HUES64 (cell line): ENCODE measurements around the gene ATP5PO.
"Not testable (repeated sequence)": the region's sequence is repeated elsewhere in the genome, so short reads cannot be mapped to it uniquely, and the experiment has no call there.

ENCODE experiments used
- H3K27ac ChIP-seq: 2 replicates; pipeline ENCODE4 v1.7.0; 2013; ENCODE audit warnings: low read depth, low read length, inconsistent platforms
- H3K27me3 ChIP-seq: 2 replicates; pipeline ENCODE4 v1.6.1; 2013; ENCODE audit warnings: mild to moderate bottlenecking, low read length; ENCODE audit not compliant: insufficient read depth
- H3K36me3 ChIP-seq: 2 replicates; pipeline ENCODE4 v1.6.1; 2013; ENCODE audit warnings: mild to moderate bottlenecking, low read length; ENCODE audit not compliant: insufficient read depth
- H3K4me1 ChIP-seq: 2 replicates; pipeline ENCODE4 v1.6.1; 2013; ENCODE audit warnings: mild to moderate bottlenecking, low read length, moderate library complexity; ENCODE audit not compliant: insufficient read depth
- H3K4me3 ChIP-seq: 2 replicates; pipeline ENCODE4 v1.5.1; 2013; ENCODE audit warnings: mild to moderate bottlenecking, low read length, moderate library complexity
- H3K9ac ChIP-seq: 2 replicates; pipeline ENCODE4 v1.6.1; 2013; ENCODE audit warnings: mild to moderate bottlenecking, low read depth, low read length
- H3K9me3 ChIP-seq: 2 replicates; pipeline ENCODE4 v1.6.1; 2013; ENCODE audit warnings: low read depth, low read length; ENCODE audit not compliant: insufficient read depth
- WGBS: fragments of 150-250, 120-280 bp; methylation state at CpG from one replicate; pipeline ENCODE4 v1.1.7; 2013; ENCODE audit warnings: missing lambda C conversion rate; 5-methylcytosine and 5-hydroxymethylcytosine counted together

Gene ATP5PO

DNA sequence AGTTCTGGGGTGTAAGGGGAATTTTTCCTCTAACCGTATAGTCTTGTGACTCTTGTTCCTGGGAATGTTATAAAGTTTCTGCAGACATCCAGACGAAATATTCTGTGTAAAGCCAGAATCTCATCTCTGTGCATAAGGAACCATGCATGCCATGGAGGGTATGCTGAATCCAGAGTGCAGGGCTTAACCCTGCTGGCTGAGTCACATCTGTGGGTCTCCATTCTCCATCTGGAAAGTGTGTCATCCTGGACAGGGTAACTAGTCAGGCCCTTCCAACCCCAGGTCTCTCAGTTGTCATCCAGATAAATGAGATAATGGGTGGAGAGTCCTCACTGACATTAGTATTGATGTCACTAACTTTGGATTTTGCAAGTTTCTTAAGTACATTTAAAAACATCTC lies 48.8 kb downstream of the ATP5PO start:
- no peaks in the 10 kb centered on the region for H3K27me3 ChIP-seq
- H3K9me3 ChIP-seq = 0 out of 2 replicates have a peak, but pooled peaks cover 2% of the 10 kb centered on the region
- H3K27ac ChIP-seq = no peak overlapping the region
- no peaks in the 10 kb centered on the region for H3K4me1 ChIP-seq
- WGBS = 96% methylated on average over 2 of the region's 2 CpGs
- H3K9ac ChIP-seq = no peak overlapping the region
- H3K36me3 ChIP-seq = no peaks in the 10 kb centered on the region
- H3K4me3 ChIP-seq = no peak overlapping the region

DNA sequence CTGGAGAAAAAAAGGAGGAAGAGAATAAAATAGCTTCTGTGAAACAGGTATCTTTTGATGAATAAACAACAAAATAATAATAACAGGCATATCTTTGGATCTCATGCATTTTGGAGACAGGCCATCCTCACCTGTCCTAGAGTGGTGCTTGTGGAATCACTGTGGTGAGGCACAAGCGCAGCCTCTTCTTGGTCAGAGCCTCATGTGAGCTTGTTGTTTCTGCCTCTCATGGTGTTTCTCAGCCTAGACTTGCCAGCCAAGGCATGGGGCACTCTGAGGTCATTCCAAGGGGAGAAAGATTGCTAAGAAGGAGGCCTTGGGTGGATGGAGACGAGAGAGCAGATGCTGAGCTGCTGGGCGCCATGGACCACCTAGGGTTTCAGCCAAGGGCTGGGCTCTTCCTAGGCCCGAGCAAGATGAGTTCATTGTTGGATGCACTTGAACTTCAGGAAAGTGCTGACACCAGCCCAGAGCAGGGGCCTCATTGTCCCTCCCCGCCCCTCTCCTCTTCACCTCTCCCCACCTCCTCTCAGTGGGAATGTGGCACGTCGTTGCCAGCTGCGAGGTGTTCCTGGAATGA lies 49.5 kb downstream of the ATP5PO start:
- H3K27ac ChIP-seq = no peak overlapping the region
- H3K27me3 ChIP-seq = no peaks in the 10 kb centered on the region
- WGBS = 89% methylated on average over 8 of the region's 8 CpGs
- no peak overlapping the region for H3K9ac ChIP-seq
- H3K4me1 ChIP-seq = no peaks in the 10 kb centered on the region
- H3K9me3 ChIP-seq = 0 out of 2 replicates have a peak, but pooled peaks cover 2% of the 10 kb centered on the region
- H3K4me3 ChIP-seq = no peak overlapping the region
- H3K36me3 ChIP-seq = no peaks in the 10 kb centered on the region

DNA sequence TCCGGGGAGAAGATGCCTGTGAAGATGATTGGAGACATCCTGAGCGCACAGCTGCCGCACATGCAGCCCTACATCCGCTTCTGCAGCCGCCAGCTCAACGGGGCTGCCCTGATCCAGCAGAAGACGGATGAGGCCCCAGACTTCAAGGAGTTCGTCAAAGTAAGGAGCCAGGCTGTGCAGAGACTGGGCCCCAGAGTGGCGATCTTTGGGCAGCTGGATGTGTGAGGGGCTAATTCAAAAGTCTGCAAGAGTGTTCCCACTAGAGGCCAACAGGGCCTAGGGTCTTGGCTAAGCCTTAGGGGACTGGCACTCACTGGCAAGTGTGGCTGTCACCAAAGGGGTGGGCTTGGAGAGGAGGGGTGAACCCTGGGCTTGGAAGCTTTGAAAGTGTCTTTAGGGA lies 50.4 kb downstream of the ATP5PO start:
- Histone ChIP-seq H3K27ac (no peak overlapping the region), H3K36me3 (no peaks in the 10 kb centered on the region), H3K4me3 (no peak overlapping the region), H3K9me3 (0 out of 2 replicates have a peak, but pooled peaks cover 2% of the 10 kb centered on the region), H3K9ac (no peak overlapping the region), H3K4me1 (no peaks in the 10 kb centered on the region), H3K27me3 (no peaks in the 10 kb centered on the region)
- WGBS = 95% methylated on average over 9 of the region's 9 CpGs

DNA sequence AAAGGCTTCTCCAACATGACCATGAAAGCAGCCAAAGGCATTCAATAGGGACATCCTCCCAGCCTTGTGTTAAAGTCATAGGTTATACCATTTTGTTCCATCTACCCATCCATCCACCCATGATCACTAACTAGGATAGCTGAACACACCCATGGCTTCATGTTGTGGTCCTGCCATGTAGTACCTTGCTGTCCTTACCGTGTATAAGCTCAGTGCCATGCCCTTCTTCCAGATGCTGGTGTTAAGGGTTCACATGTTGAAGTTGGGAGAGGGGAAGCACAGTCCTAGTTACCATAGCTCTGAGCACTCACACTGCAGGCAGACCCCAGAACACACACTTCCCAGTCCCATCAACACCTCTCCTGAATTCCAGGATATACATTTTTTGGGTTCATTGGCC lies 51.5 kb downstream of the ATP5PO start:
- Histone ChIP-seq H3K36me3 (no peaks in the 10 kb centered on the region), H3K9ac (no peak overlapping the region), H3K27ac (no peak overlapping the region), H3K27me3 (no peaks in the 10 kb centered on the region), H3K9me3 (no peaks in the 10 kb centered on the region), H3K4me3 (no peak overlapping the region), H3K4me1 (no peaks in the 10 kb centered on the region)
- 82% methylated on average over 1 of the region's 1 CpG for WGBS

DNA sequence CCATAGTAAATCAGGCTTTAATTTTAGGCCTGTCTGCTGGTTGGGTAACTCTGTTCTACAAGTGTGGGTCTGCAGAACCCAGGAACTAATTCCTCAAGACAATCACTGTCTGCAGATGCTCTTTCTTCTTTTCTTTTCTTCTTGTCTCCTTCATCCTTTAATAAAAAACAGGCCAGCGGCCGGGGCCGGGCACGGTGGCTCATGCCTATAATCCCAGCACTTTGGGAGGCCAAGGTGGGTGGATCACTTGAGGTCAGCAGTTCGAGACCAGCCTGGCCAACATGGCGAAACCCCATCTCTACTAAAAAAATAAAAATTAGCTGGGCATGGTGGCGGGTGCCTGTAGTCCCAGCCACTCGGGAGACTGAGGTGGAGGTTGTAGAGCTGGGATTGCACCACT lies 52.4 kb downstream of the ATP5PO start:
- not testable (repeated sequence) for H3K4me3 ChIP-seq, H3K4me1 ChIP-seq, H3K9me3 ChIP-seq, H3K27me3 ChIP-seq, H3K9ac ChIP-seq, H3K36me3 ChIP-seq, H3K27ac ChIP-seq
- WGBS = 93% methylated on average over 8 of the region's 8 CpGs

DNA sequence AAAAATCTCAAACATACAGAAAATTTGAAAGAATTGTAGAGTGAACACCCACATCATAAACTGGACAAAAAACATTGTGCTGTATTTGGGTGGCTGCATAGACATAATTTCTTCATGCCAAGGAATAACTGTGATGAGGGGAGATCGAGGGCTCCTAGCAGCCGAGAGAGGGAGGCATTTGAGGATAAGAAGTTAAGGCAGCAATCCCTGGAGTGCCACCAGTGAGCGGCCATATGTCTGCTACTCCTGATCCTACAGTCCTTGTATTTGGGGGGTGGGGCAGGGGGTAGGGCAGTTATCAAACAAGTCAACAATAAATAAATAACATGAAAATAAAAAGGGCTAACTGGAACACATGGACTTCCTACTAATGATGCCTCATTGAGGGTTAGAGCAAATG lies 54.5 kb downstream of the ATP5PO start:
- Histone ChIP-seq H3K27ac (no peak overlapping the region), H3K9ac (no peak overlapping the region), H3K4me3 (no peak overlapping the region), H3K27me3 (no peaks in the 10 kb centered on the region), H3K9me3 (no peaks in the 10 kb centered on the region), H3K4me1 (peaks cover 14% of the 10 kb centered on the region; the same call in 1 of the 2 replicates), H3K36me3 (no peaks in the 10 kb centered on the region)
- WGBS = 91% methylated on average over 3 of the region's 3 CpGs

DNA sequence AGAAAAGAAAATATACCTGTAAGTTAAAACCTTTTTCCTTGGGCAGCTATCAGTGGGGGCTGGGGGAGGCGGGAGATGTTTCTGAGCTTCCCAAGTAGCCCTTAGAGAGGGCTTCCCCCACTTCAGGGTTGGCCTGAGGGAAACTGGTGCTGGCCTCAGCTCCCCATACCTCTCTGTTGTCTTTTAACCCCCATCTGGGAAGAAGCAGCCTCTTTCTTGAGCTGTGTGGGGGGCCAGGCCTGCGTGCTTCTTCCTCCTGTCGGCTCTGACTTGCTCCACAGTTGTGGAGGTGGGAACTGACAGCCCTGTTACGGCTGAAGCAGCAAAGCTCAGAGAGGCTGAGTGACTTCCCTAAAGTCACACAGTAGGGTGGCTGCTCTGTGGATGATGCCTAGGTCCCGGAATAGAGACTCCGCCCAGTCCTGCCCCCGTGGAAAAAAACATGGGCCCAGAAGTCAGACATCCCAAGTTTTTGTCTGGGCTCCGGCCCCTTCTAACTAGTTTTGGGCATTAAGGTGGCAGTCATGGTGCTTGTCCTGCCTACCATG lies 55.2 kb downstream of the ATP5PO start:
- Histone ChIP-seq H3K9ac (no peak overlapping the region), H3K4me1 (peaks cover 14% of the 10 kb centered on the region; the same call in 1 of the 2 replicates), H3K27me3 (no peaks in the 10 kb centered on the region), H3K36me3 (no peaks in the 10 kb centered on the region), H3K9me3 (no peaks in the 10 kb centered on the region), H3K4me3 (no peak overlapping the region), H3K27ac (no peak overlapping the region)
- WGBS = 91% methylated on average over 8 of the region's 8 CpGs

DNA sequence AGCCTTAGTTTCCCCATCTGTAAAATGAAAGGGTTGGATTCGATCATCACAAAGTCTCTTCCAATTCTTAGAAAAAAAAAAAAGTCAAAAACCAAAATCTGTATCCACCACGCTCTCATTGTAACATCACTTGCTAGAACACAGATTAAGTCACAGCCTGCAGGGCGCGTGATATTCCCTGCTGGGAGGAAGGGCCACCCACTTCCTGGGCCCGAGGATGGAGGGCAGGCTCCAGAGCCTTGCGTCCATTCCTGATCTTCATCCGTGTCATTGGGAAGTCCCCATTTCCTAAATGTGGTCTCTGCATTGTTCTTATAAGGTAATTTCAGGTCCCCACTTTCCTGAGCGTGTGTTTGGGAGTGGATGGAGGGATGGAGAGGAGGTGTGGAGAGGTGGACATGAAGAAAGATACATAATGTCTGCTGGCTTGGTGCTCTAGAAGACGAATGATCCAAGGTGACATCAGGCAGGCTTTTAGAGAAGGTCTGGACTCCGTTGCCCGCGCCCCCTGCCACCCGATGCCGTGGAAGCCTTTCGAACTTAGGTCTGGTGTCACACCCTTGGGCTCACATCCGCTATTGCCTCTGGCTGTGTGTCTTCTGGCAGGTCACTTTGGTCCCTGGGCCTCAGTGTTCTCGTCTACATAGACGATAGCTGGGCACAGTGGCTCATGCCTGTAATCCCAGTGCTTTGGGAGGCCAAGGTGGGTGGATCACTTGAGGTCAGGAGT lies 56.1 kb downstream of the ATP5PO start:
- Histone ChIP-seq H3K36me3 (no peaks in the 10 kb centered on the region), H3K4me3 (no peak overlapping the region), H3K9me3 (no peaks in the 10 kb centered on the region), H3K27ac (no peak overlapping the region), H3K4me1 (peaks cover 14% of the 10 kb centered on the region; the same call in 1 of the 2 replicates), H3K9ac (no peak overlapping the region), H3K27me3 (no peaks in the 10 kb centered on the region)
- 86% methylated on average over 18 of the region's 18 CpGs for WGBS

DNA sequence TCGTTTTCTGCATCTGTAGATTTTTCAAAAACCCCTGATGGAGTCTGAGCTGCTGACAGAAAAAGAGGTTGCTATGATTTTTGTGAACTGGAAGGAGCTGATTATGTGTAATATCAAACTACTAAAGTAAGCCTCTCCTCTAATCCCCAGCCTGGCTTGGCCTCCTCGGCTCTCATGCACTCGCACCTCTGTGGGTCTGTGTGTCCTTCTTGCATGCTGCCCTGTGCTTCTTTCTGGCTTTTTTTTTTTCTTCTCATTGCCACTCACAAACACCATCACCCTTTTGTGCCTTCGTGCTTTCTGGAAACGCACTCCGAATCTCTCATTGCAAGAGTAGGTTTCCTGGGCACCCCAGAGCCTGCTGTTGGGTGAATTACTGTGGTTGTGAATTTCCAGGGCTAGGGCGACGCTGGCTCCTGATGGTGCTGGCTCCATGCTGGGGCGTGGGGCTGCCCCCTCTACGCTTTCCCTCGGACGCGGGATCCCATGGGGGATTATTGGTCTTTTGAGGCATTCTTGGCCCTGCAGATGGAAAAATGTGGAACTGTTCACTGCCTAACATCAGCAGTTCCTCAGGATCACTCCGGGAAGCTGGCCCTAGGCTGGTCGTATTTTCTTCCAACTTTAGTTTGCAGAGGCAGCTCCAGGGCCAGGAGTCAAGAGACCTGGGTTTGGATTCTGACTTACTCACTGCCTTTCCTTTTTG lies 56.8 kb downstream of the ATP5PO start:
- no peak overlapping the region for H3K27ac ChIP-seq
- H3K27me3 ChIP-seq = no peaks in the 10 kb centered on the region
- H3K4me3 ChIP-seq = no peak overlapping the region
- H3K4me1 ChIP-seq = peaks cover 14% of the 10 kb centered on the region; the same call in 1 of the 2 replicates
- no peak overlapping the region for H3K9ac ChIP-seq
- 80% methylated on average over 15 of the region's 15 CpGs for WGBS
- no peaks in the 10 kb centered on the region for H3K36me3 ChIP-seq
- no peaks in the 10 kb centered on the region for H3K9me3 ChIP-seq

DNA sequence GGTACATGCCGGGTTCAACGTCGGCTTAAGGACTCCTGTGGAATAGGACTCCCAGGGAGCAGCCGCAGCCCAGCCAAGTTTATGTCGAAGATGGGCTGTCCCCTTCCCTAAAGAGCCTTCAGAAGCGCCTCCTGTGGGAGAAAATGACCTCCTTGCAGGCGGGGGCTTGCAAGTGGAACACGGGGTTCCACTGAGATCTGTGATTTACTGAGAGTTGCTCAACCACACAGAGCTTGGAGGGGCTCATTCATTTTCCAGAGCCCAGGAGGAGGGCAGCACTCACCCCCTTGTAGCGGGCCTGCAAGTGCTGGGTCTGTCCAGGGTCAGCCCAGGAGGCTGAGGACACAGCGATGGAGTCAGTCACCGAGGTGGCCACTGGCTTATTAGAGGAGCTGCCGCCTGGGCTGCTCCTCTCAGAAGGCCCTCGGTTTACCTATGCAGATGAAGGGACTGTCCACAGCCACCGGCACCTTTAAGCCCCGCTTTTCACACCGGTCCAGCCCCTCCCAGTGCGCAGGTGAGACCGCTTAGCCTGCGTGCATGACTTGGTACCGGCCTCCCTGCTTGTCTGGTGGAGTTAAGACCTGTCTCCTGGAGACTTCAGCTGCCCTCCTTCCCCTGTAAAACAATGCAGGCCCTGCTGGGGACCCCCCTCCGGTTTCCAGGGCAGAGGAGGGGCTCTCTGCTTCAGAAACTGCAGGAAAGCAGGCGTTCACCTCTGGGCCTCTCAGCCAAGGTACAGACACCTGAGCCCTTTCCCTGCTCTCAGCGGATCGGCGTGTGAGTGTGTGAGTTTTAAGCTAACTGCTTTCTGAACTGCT lies 57.5 kb downstream of the ATP5PO start:
- peaks cover 14% of the 10 kb centered on the region; the same call in 1 of the 2 replicates for H3K4me1 ChIP-seq
- H3K9ac ChIP-seq = no peak overlapping the region
- H3K9me3 ChIP-seq = no peaks in the 10 kb centered on the region
- H3K36me3 ChIP-seq = no peaks in the 10 kb centered on the region
- 68% methylated on average over 25 of the region's 25 CpGs for WGBS
- H3K27ac ChIP-seq = no peak overlapping the region
- H3K4me3 ChIP-seq = no peak overlapping the region
- H3K27me3 ChIP-seq = no peaks in the 10 kb centered on the region
